GM21825 (cell line): ENCODE data around the gene CFI.

Experiments
- ATAC-seq: cut with Tn5 transposase; IDR thresholded peaks from one replicate; pipeline ENCODE4 v1.9.1; 2021; ENCODE audit warnings: mild to moderate bottlenecking, moderate library complexity; ENCODE audit not compliant: unreplicated experiment

Gene CFI

GRCh38 chr4:109801895-109802319, at the start of gene CFI:
CFI (minus strand) TSS chr4:109801999; CDS start chr4:109801971, 28 bp downstream.
- no peak for ATAC-seq

DNA sequence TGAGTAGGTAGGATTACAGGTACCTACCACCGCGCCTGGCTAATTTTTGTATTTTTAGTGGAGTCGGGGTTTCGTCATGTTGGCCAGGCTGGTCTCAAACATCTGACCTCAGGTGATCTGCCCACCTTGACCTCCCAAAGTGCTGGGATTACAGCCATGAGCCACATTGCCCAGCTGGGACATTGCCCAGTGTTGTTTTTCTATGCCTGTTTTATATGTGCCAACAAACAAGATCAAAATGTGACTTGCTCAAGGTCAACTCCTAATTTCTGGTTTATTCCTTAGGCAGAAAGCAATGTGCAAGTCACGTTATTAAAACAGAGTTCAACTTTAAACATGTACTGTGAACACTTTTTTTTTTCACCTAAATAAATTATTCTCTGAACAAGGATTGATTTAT, 48.8 kb upstream of the CFI start:
- ATAC-seq, result no peak

GRCh38 chr4:109848501-109848900, 46.7 kb upstream of the CFI start:
- no peak for ATAC-seq

GRCh38 chr4:109847896-109848442, 46.2 kb upstream of the CFI start, which contains the start of gene LRIT3:
LRIT3 (plus strand) TSS chr4:109848107; CDS start chr4:109848202, 95 bp downstream.
- no peak for ATAC-seq

GRCh38 chr4:109846395-109847098, 44.7 kb upstream of the CFI start:
- ATAC-seq, result no peak

GRCh38 chr4:109836985-109837384, 35.2 kb upstream of the CFI start:
- no peak for ATAC-seq

GRCh38 chr4:109833756-109834155, 32.0 kb upstream of the CFI start:
- no peak for ATAC-seq

- no peak for ATAC-seq
Measured at GRCh38 chr4:109827672-109828071, 25.9 kb upstream of the CFI start, which contains the start of gene RRH. RRH (plus strand) TSS chr4:109827972; CDS start chr4:109828028, 56 bp downstream.

- peak; percentile 50 for ATAC-seq
Measured at GRCh38 chr4:109826719-109827118, 24.9 kb upstream of the CFI start.

GRCh38 chr4:109821185-109821584, 19.4 kb upstream of the CFI start:
- ATAC-seq, result no peak

DNA sequence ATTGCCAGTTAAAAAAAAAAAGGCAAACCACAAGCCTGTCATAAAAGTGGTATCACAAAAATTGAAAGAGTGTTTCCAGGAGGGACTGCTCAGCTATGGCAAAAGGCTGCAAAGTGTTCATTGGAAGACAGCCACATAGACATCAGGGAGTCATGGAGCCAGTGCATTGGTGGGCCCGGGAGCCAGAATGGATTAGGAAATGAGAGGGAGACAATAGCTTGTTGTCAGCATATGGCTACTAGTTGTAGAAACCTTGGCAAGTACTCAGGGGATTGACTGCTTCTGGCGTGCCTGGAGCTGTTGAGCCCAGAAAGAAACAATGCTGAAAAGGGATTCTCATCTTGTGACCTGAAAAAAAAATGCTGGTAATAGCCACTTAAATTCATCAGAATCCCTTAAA, 18.8 kb upstream of the CFI start:
- ATAC-seq, result no peak

- ATAC-seq, result no peak
Measured at GRCh38 chr4:109818268-109818667, 16.5 kb upstream of the CFI start.

DNA sequence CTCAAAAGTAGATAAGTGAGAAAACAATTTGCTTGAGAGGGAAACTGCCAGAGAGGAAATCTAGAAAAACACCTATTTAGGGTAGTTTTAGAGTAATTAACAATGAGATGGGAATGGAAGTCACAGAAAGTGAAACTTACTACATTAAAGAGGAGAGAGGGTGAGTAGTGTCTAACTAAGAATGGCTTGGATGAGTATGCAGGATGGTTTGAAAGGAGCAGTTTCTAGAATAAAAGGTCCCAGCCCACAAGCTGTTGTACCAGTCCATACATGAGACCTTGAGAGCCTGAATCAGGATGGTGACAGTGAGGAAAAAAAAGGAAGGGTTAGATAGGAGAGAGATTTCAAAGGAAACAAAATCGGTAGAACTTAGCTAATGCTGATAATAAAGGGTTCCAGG, 15.1 kb upstream of the CFI start:
- ATAC-seq, result no peak

GRCh38 chr4:109816082-109816442, 14.3 kb upstream of the CFI start:
- no peak for ATAC-seq

DNA sequence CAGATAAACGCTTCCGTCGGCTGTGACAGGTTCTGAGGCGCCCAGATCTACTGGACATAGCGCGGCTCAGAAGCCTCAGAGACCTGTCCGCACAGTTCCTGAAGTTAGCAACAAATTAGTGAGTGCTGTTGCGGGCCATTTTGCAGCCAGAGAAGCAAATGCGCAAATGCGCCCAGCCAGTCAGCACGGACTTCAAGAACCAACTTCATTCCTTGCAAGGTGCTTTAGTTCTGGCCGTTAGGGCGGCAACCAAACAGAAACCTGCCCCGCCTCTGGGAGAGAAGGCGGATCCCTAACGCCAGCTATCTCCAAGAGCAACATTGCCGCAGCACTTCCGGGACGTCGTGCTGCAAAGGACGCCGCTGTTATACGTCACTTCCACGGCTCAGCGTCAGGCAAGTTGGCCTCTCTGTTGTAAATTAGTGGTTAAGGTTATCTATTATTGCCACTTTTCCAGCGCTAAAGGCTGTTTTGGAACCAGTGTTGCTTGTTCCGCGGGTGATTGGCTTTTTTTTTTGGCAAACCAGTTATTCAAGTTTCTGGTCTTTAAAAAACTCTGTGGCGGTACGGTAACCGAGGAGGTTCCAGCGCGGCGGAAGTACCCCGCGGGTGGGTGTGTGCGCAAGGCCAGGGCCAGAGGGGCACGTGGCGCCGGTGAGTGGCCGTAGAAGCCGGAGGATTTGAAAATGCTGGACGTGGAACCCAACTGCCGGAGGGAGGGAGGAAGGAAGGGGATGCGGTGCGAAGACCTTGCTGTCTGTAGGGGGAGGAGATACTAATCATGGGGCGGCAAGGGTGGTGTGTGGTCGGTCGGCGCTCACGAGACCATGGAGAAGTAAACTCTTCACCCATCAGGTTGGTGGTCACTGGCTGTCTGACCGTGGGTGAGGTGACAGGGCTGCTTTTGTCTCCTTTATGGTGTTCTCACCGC, 13.6 kb upstream of the CFI start, which contains the start of gene GAR1:
Gene GAR1, plus strand, starts transcription at position 612 of the 931 bp plus-strand sequence. CDS start 403 bp downstream, outside the sequence.
- ATAC-seq, result peak; percentile 99

DNA sequence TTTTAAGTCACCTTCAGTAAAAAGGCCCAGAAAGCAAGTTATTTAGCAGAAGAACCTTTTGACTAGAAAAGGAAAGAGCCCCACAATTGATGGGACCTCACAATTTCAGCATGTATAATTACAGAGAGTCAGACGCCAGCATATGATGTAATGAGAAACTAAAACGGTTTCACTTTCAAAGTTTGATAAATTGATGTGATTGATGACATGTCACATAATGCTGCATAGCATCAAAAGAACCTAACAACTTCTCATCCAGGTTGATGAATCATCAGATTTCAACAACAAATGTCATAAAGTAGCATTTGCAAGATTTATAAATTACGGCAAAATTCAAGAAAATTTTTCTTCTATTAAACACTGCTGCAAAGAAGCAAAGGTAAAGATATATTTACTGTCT, 9.9 kb upstream of the CFI start:
- no peak for ATAC-seq

DNA sequence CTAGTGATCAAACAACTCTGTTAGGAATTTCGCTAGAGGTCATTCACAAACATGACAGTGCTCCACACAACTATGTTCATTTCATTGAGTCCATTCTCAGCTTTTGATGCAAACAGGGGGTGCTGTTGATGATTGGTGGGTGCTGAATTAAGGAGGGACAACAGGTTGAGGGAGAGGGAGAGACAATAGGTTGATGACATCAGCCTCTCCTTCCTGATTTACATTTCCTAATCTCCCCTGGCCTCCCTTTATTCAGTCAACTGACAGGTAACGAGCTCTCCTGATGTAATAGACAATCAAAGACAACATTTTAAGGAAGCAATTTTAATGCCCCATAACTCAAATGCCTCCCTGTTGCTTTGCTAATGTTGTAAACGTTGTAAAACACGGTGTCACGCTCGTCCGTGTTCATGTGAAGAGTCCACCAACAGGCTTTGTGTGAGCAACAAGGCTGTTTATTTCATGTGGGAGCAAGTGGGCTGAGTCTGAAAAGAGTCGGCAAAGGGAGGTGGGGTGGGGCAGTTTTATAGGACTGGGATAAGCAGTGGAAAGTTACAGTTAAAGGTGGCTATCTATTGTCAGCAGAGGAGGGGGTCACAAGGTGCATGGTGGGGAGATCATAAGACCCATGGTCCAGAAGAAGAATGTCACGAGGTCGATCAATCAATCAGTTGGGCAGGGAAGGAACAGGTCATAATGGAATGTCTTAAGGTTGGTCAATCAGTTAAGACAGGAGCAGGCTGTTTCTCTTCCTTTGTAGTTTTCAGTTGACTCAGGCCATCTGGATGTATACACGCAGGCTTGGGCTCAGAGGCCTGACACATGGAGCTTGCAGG, 9.0 kb upstream of the CFI start:
- no peak for ATAC-seq

GRCh38 chr4:109809655-109810054, 7.9 kb upstream of the CFI start:
- no peak for ATAC-seq

DNA sequence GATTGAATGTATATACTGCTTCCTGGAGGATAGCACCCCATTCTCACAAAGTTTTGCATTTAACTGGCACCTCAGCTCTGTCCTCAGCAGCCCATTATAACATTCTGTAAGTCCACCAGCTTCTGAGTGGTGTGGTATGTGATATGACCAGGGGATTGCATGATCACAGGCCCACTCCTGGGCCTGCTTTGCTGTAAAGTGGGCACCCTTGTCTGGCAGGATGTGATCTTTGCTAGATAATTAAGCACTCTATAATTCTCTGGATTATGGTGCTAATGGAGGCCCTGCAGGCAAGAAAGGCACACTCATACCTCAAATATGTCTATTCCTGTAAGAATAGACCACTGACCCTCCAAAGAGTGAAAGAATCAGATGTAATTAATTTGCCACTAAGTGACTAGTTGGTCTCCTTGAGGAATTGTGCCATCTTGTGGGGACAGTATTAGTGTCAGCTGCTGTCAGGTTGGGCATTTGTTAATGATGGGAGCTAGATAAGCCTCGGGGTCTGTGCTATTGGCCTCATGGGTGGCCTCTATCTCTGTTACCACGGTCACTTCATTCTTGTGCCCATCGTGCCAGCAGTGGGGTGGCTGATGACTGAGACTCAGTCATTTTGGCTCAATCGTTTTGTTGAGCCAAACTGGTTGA, 2.2 kb upstream of the CFI start:
- ATAC-seq, result peak; percentile 76
